H1 (cell line): ENCODE measurements around the gene KDM6A.

Experiments
- ATF2 ChIP-seq: IDR thresholded peaks from 2 replicates; pipeline ENCODE4 v1.6.1; 2012; ENCODE audit warnings: low read length, inconsistent platforms
- ATF3 ChIP-seq: IDR thresholded peaks from 2 replicates; pipeline ENCODE4 v1.6.1; 2011; ENCODE audit warnings: low read depth, mild to moderate bottlenecking, low read length; ENCODE audit not compliant: insufficient read depth
- BRCA1 ChIP-seq: IDR thresholded peaks from 2 replicates; pipeline ENCODE4 v1.6.1; 2012; ENCODE audit warnings: low read depth, low read length, improper control_type of control experiment
- CHD1 ChIP-seq: IDR thresholded peaks from 2 replicates; pipeline ENCODE4 v1.6.1; 2012; ENCODE audit warnings: low read depth, low read length, improper control_type of control experiment
- CTCF ChIP-seq, 3 experiments: IDR thresholded peaks; 1 replicate in 2 of 3; 2 replicates in 1 of 3; pipeline versions ENCODE4 v1.5.1 to v1.6.1; 2011; ENCODE audit warnings: low read length in 3 of 3, mild to moderate bottlenecking in 3 of 3, inconsistent platforms in 2 of 3, low read depth in 1 of 3, moderate library complexity in 1 of 3; ENCODE audit not compliant: insufficient read depth in 1 of 3; ENCODE audit errors: control extremely low read depth in 1 of 3
- EGR1 ChIP-seq: IDR thresholded peaks from 2 replicates; pipeline ENCODE4 v1.6.1; 2011; ENCODE audit warnings: low read depth, low read length, borderline replicate concordance
- JUN ChIP-seq: IDR thresholded peaks from 2 replicates; pipeline ENCODE4 v1.6.1; 2011; ENCODE audit warnings: low read depth, mild to moderate bottlenecking, improper control_type of control experiment, low read length
- POLR2A ChIP-seq, 2 experiments: IDR thresholded peaks; 1 replicate in 1 of 2; 2 replicates in 1 of 2; pipeline ENCODE4 v1.6.1; 2011; ENCODE audit warnings: low read depth in 2 of 2, low read length in 2 of 2, mild to moderate bottlenecking in 2 of 2; ENCODE audit errors: control extremely low read depth in 1 of 2
- POLR2AphosphoS5 ChIP-seq: IDR thresholded peaks from 2 replicates; pipeline ENCODE4 v1.6.1; 2011; ENCODE audit warnings: low read depth, low read length
- SIN3A ChIP-seq, 2 experiments: IDR thresholded peaks in 1 of 2; conservative IDR thresholded peaks in 1 of 2; 2 replicates each; pipeline ENCODE4 v1.6.1; 2011 to 2012; ENCODE audit warnings: low read length in 2 of 2, improper control_type of control experiment in 1 of 2, low read depth in 1 of 2, mild to moderate bottlenecking in 1 of 2
- SP1 ChIP-seq: IDR thresholded peaks from 2 replicates; pipeline ENCODE4 v1.6.1; 2011; ENCODE audit warnings: low read depth, low read length
- TEAD4 ChIP-seq: IDR thresholded peaks from 2 replicates; pipeline ENCODE4 v1.6.1; 2012; ENCODE audit warnings: low read depth, low read length, inconsistent platforms, mixed read lengths

DNA sequence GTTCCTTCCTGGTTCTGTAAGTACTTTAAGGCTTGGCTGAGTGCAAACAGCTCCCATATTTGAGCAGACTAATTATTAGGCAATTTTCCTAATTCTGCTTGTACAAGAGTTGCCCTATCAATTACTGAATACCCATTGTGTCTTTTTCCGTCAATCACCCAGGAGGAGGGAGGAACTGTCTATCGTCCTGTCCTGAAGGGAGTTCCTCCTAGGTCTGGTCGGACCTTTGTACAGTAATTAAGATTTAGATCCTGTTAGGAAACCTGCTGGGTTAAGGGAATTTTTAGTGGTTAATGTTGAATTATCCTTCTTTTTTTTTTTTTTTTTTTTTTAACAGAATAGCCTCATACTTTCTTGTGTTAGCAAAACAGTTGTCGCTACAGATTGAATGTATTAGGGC, 130.1 kb downstream of the KDM6A start:
- TF ChIP-seq CTCF (IDR thresholded peaks at IDR 0.05; ENCODE audit: control extremely low read depth in 1 of 3, insufficient read depth in 1 of 3, low read depth in 1 of 3, low read length in 3 of 3) (no peak), POLR2A (IDR thresholded peaks at IDR 0.05; ENCODE audit: control extremely low read depth in 1 of 2, low read depth in 2 of 2, low read length in 2 of 2) (no peak), CHD1 (no peak), EGR1 (no peak), BRCA1 (no peak), POLR2AphosphoS5 (no peak), SP1 (no peak), ATF2 (no peak), ATF3 (no peak), TEAD4 (no peak), SIN3A (conservative IDR thresholded peaks at IDR 0.05 in 1 of 2, IDR thresholded peaks at IDR 0.05 in 1 of 2; ENCODE audit: low read depth in 1 of 2, low read length in 2 of 2) (no peak), JUN (no peak)
